ENCODE data around the gene JADE3.

DNA sequence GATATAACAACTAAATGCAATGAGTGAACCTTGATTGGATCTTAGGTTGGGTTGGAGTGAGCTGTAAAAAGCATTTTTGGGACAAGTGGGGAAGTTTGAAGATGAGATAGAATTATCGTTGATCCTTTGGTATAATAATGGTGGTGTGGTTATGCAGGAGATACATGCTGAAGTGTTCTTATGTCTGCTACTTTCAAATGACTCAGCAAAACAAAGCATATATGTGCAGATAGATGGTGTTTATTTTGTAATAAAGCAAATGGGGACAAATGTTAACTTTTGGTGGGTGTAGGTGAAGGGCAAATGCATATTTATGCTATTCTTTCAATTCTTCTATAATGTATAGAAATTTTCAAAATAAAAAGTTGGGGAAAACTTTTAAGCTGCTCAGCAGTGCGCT is 49.1 kb upstream of the JADE3 start:
- TF ChIP-seq, protein P1, sequence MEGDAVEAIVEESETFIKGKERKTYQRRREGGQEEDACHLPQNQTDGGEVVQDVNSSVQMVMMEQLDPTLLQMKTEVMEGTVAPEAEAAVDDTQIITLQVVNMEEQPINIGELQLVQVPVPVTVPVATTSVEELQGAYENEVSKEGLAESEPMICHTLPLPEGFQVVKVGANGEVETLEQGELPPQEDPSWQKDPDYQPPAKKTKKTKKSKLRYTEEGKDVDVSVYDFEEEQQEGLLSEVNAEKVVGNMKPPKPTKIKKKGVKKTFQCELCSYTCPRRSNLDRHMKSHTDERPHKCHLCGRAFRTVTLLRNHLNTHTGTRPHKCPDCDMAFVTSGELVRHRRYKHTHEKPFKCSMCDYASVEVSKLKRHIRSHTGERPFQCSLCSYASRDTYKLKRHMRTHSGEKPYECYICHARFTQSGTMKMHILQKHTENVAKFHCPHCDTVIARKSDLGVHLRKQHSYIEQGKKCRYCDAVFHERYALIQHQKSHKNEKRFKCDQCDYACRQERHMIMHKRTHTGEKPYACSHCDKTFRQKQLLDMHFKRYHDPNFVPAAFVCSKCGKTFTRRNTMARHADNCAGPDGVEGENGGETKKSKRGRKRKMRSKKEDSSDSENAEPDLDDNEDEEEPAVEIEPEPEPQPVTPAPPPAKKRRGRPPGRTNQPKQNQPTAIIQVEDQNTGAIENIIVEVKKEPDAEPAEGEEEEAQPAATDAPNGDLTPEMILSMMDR (IDR thresholded peaks at IDR 0.05; ENCODE audit: insufficient read depth, low read length, poor library complexity, severe bottlenecking), result no peak
- TF ChIP-seq EZH2phosphoT487 (conservative IDR thresholded peaks at IDR 0.05; ENCODE audit: low read length), result no peak
